MCF 10A (cell line): ENCODE data around the gene SMYD3. TPM values are rescaled to one million over a fixed set of nuclear protein-coding genes. Genes with fewer than 3 reads are reported as not detected.

Experiments used
- BruUV-seq: library from RNA; stranded (reverse); fragments of 400-500 nt; replicated peaks from 2 replicates; lab custom pipeline; 2021; lab: Mats Ljungman, UMichigan
- CTCF ChIA-PET: fragments of 300-600 bp; sonication (Branson Sonifier 250); formaldehyde crosslinking; extraction: SDS; loops from one replicate; lab custom pipeline; 2021; ENCODE audit warnings: antibody characterized with exemption, inconsistent platforms; lab: Yijun Ruan, JAX
- POLR2A ChIA-PET: fragments of 300-600, 350-650 bp; sonication (Branson Sonifier 250); formaldehyde crosslinking; extraction: SDS; loops from one replicate; lab custom pipeline; 2020; ENCODE audit warnings: antibody characterized with exemption, inconsistent platforms; lab: Yijun Ruan, JAX
- DNase-seq: peaks from one replicate; pipeline ENCODE4 v3.0.0-alpha.2; 2018; ENCODE audit not compliant: unreplicated experiment
- H3K27ac Mint-ChIP-seq: one replicate; pipeline ENCODE4 v1.8.0; 2022; ENCODE audit warnings: mild to moderate bottlenecking, low read depth, mixed read lengths; ENCODE audit not compliant: unreplicated experiment
- H3K27me3 Mint-ChIP-seq: one replicate; pipeline ENCODE4 v1.8.0; 2022; ENCODE audit warnings: mixed read lengths; ENCODE audit not compliant: insufficient read depth, unreplicated experiment
- H3K36me3 Mint-ChIP-seq: one replicate; pipeline ENCODE4 v1.8.0; 2022; ENCODE audit warnings: mild to moderate bottlenecking, moderate library complexity, mixed read lengths; ENCODE audit not compliant: insufficient read depth, unreplicated experiment
- H3K4me1 Mint-ChIP-seq: one replicate; pipeline ENCODE4 v1.8.0; 2022; ENCODE audit warnings: mixed read lengths; ENCODE audit not compliant: insufficient read depth, unreplicated experiment
- H3K4me3 Mint-ChIP-seq: one replicate; pipeline ENCODE4 v1.8.0; 2022; ENCODE audit warnings: mild to moderate bottlenecking, moderate library complexity, mixed read lengths; ENCODE audit not compliant: unreplicated experiment
- H3K9me3 Mint-ChIP-seq: one replicate; pipeline ENCODE4 v1.8.0; 2022; ENCODE audit warnings: mixed read lengths; ENCODE audit not compliant: unreplicated experiment
- intact Hi-C: fragments of 100-400 bp; cut with micrococcal nuclease; formaldehyde crosslinking; loops from 2 replicates; pipeline ENCODE4 v1.14.1; 2022
- total RNA-seq: library from RNA; stranded (reverse); gene quantifications from 2 replicates; pipeline ENCODE4 v1.2.3, GENCODE V29; 2022
- TF ChIP-seq, protein P1 (sequence below): fragments of 200-600 bp; IDR thresholded peaks from one replicate; pipeline ENCODE4 v1.8.0; 2022; ENCODE audit warnings: antibody characterized with exemption, mild to moderate bottlenecking; ENCODE audit not compliant: unreplicated experiment

SMYD3 gene
- total RNA-seq, 1 experiment from 2014 or later, result 26.9 TPM

DNA sequence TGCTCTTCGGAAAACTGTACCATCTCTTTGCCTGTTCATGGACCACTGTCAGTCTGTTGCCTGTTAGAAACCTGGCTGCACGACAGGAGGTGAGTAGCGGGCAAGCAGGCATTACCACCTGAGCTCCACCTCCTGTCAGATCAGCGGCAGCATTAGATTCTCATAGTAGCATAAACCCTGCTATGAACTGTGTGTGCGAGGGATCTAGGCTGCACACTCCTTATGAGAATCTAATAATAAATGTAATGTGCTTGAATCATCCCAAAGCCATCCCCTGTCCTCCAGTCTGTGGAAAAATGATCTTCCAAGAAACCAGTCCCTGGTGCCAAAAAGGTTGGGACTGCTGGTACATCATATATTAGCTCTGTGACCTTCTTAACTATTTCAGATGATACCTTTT, 110.0 kb downstream of the SMYD3 start:
- H3K4me3 Mint-ChIP-seq, result no peak overlapping the region
- BruUV-seq, result no TSS peak
- ChIA-PET CTCF (interaction anchor here (0.5 to 2.1 kb wide), 5 partner anchors 9 to 1074 kb away, joined by 3 to 6 read pairs (median 4); no protein-coding TSS in a partner anchor), POLR2A (no interaction called here)
- H3K27ac Mint-ChIP-seq, result no peak overlapping the region
- intact Hi-C loops, result no loop called here
- no peaks in the 10 kb centered on the region for H3K36me3 Mint-ChIP-seq
- H3K9me3 Mint-ChIP-seq, result peaks cover 2% of the 10 kb centered on the region
- TF ChIP-seq, protein P1, sequence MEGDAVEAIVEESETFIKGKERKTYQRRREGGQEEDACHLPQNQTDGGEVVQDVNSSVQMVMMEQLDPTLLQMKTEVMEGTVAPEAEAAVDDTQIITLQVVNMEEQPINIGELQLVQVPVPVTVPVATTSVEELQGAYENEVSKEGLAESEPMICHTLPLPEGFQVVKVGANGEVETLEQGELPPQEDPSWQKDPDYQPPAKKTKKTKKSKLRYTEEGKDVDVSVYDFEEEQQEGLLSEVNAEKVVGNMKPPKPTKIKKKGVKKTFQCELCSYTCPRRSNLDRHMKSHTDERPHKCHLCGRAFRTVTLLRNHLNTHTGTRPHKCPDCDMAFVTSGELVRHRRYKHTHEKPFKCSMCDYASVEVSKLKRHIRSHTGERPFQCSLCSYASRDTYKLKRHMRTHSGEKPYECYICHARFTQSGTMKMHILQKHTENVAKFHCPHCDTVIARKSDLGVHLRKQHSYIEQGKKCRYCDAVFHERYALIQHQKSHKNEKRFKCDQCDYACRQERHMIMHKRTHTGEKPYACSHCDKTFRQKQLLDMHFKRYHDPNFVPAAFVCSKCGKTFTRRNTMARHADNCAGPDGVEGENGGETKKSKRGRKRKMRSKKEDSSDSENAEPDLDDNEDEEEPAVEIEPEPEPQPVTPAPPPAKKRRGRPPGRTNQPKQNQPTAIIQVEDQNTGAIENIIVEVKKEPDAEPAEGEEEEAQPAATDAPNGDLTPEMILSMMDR, result no peak
- no peak for DNase-seq
- no peaks in the 10 kb centered on the region for H3K27me3 Mint-ChIP-seq
- H3K4me1 Mint-ChIP-seq, result no peaks in the 10 kb centered on the region

DNA sequence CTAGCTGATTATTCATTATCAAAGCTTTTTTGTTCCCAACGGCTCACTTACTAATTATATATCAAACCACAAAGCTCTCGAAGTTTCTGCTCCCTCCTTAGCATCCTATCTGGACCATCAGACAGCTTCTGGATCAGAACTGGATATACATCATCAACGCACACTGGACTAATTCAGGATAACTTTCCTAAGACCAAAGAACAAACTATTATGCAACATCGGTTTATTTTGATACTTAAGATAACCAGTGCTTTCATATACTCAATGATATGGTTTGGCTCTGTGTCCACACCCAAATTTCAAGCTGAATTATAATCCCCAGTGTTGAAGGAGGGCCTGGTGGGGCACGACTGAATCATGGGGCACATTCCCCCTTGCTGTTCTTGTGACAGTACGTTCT, 110.8 kb downstream of the SMYD3 start:
- ChIA-PET POLR2A (no interaction called here), CTCF (interaction anchor here (0.5 to 2.1 kb wide), 6 partner anchors 10 to 1073 kb away, joined by 3 to 6 read pairs (median 4); no protein-coding TSS in a partner anchor)
- Mint-ChIP-seq H3K27me3 (no peaks in the 10 kb centered on the region), H3K9me3 (peaks cover 9% of the 10 kb centered on the region), H3K4me3 (no peak overlapping the region), H3K27ac (no peak overlapping the region), H3K4me1 (no peaks in the 10 kb centered on the region), H3K36me3 (no peaks in the 10 kb centered on the region)
- BruUV-seq, result no TSS peak
- intact Hi-C loops, result no loop called here
- DNase-seq, result no peak
- TF ChIP-seq, protein P1, result no peak

DNA sequence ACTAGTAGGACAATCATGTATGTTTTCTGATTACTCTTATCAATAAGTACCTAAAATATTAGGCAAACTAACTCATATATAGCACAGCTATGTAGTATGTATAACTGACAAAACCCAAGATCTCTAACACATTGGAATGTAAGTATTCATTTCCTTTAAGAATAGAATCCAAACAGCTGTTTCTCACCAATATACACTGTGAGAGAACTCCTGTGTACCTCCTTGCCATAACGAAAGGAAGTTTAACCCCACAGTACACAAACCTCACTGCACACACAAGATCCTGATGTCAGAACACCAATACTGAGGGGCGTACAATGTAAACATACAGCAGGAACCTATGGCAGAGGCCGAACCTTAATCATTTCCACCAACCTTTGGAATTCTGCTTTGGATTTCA, 113.0 kb downstream of the SMYD3 start:
- Mint-ChIP-seq H3K27me3 (no peaks in the 10 kb centered on the region), H3K9me3 (peaks cover 19% of the 10 kb centered on the region), H3K4me3 (no peak overlapping the region), H3K36me3 (peaks cover 5% of the 10 kb centered on the region), H3K27ac (no peak overlapping the region), H3K4me1 (no peaks in the 10 kb centered on the region)
- TF ChIP-seq, protein P1, result no peak
- intact Hi-C loops, result no loop called here
- CTCF ChIA-PET, result interaction anchor here (0.8 to 1.5 kb wide), 4 partner anchors 57 to 383 kb away, joined by 3 to 13 read pairs (median 4); no protein-coding TSS in a partner anchor
- BruUV-seq, result no TSS peak
- no peak for DNase-seq
- POLR2A ChIA-PET, result interaction anchor here (1.2 kb wide), 1 partner anchor 9 kb away, joined by 5 read pairs; no protein-coding TSS in a partner anchor

DNA sequence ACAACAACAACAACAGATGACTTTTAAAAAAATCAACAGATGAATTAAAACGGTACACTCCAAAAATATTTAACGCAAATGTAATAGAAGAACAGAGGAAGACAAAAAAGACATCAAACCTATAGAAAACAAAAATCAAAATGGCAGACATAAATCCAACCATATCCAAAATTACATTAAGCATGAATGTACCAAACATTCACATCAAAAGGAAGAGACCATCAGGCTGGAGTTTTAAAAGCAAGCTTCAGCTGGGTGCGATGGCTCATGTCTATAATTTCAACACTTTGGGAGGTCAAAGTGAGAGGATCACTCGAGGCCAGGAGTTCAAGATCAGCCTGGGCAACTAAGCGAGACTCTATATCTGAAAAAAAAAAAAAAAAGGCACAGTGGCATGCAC, 116.2 kb downstream of the SMYD3 start:
- TF ChIP-seq, protein P1, result no peak
- Mint-ChIP-seq H3K27me3 (no peaks in the 10 kb centered on the region), H3K4me1 (no peaks in the 10 kb centered on the region), H3K4me3 (no peak overlapping the region), H3K9me3 (peaks cover 19% of the 10 kb centered on the region), H3K36me3 (peaks cover 5% of the 10 kb centered on the region), H3K27ac (no peak overlapping the region)
- no peak for DNase-seq
- ChIA-PET CTCF (interaction anchor here (0.7 kb wide), 3 partner anchors 10 to 871 kb away, joined by 3 to 4 read pairs (median 3); no protein-coding TSS in a partner anchor), POLR2A (no interaction called here)
- BruUV-seq, result no TSS peak
- intact Hi-C loops, result no loop called here
